ENCODE data around the gene ARPP19.
"Not testable (repeated sequence)": the region's sequence is repeated elsewhere in the genome, so short reads cannot be mapped to it uniquely, and the experiment has no call there.

DNA sequence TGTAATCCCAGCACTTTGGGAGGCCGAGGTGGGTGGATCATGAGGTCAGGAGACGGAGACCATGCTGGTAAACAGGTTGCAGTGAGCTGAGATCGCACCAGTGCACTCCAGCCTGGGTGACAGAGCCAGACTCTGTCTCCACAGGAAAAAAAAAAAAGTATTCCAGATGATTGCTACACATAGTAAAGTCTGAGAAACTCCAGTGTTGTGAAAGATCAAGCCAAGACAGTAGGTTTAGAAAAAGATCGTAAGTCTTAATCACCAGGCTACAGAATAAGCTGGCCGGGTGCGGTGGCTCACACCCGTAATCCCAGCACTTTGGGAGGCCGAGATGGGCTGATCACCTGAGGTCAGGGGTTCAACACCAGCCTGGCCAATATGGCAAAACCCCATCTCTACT is 56.0 kb downstream of the ARPP19 start:
- TF ChIP-seq, protein P1, sequence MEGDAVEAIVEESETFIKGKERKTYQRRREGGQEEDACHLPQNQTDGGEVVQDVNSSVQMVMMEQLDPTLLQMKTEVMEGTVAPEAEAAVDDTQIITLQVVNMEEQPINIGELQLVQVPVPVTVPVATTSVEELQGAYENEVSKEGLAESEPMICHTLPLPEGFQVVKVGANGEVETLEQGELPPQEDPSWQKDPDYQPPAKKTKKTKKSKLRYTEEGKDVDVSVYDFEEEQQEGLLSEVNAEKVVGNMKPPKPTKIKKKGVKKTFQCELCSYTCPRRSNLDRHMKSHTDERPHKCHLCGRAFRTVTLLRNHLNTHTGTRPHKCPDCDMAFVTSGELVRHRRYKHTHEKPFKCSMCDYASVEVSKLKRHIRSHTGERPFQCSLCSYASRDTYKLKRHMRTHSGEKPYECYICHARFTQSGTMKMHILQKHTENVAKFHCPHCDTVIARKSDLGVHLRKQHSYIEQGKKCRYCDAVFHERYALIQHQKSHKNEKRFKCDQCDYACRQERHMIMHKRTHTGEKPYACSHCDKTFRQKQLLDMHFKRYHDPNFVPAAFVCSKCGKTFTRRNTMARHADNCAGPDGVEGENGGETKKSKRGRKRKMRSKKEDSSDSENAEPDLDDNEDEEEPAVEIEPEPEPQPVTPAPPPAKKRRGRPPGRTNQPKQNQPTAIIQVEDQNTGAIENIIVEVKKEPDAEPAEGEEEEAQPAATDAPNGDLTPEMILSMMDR (conservative IDR thresholded peaks at IDR 0.05; ENCODE audit: low read depth, low read length): not testable (repeated sequence)
- TF ChIP-seq FOS, MAFK (IDR thresholded peaks at IDR 0.05; ENCODE audit: low read depth, low read length): not testable (repeated sequence)

Data from IMR-90 (cell line).